Adrenal gland (tissue), 5 donors: ENCODE data around the gene CLDN11.

Source experiments
- POLR2A ChIP-seq, 2 donors: fragments of 450-650 bp; IDR thresholded peaks; one replicate each; pipeline ENCODE4 v1.6.1; 2017; ENCODE audit warnings: antibody characterized with exemption in 2 of 2, mild to moderate bottlenecking in 2 of 2, moderate library complexity in 1 of 2
- TF ChIP-seq, protein P1 (sequence below), 6 experiments: fragments of 450-650 bp in 4 of 6; fragments of 200-600 bp in 2 of 6; sonication (generic) in 1 of 6; IDR thresholded peaks; 1 replicate in 5 of 6; 2 replicates in 1 of 6; pipeline versions ENCODE4 v1.5.1 to v1.8.0; 2016 to 2021; ENCODE audit warnings: antibody characterized with exemption in 6 of 6, mild to moderate bottlenecking in 2 of 6, moderate library complexity in 1 of 6
- donor health status: DM: no; HTN: no; CAD: no.

DNA sequence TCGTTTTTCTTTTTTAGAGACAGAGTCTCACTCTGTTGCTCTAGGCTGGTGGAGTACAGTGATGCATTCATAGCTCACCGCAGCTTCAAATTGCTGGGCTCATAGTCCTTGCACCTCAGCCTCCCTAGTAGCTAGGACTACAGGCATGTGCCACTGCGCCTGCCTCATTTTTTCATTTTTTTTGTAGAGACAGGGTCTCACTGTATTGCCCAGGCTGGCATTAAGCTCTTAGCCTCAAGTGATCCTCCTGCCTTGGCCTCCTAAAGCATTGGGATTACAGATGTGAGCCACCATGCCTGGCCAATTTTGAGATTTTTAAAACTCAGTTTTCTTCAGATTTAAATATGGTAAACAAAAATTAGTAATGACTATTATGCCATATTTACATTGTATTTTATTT, 32.2 kb upstream of the CLDN11 start:
- no peak for TF ChIP-seq POLR2A (IDR thresholded peaks at IDR 0.05)
- TF ChIP-seq, protein P1, sequence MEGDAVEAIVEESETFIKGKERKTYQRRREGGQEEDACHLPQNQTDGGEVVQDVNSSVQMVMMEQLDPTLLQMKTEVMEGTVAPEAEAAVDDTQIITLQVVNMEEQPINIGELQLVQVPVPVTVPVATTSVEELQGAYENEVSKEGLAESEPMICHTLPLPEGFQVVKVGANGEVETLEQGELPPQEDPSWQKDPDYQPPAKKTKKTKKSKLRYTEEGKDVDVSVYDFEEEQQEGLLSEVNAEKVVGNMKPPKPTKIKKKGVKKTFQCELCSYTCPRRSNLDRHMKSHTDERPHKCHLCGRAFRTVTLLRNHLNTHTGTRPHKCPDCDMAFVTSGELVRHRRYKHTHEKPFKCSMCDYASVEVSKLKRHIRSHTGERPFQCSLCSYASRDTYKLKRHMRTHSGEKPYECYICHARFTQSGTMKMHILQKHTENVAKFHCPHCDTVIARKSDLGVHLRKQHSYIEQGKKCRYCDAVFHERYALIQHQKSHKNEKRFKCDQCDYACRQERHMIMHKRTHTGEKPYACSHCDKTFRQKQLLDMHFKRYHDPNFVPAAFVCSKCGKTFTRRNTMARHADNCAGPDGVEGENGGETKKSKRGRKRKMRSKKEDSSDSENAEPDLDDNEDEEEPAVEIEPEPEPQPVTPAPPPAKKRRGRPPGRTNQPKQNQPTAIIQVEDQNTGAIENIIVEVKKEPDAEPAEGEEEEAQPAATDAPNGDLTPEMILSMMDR (IDR thresholded peaks at IDR 0.05), result no peak
